Anterior cingulate cortex (tissue), 58 donors: Measurements from ENCODE around the gene YIPF1.
"Not testable (repeated sequence)": the region's sequence is repeated elsewhere in the genome, so short reads cannot be mapped to it uniquely, and the experiment has no call there.

Experiments
- DNase-seq, 58 donors: peaks; one replicate each; lab custom pipeline; 2025; lab: John Stamatoyannopoulos, UW

The YIPF1 gene

GRCh38 chr1:53850082-53850673 lies 39.4 kb downstream of the YIPF1 start:
- DNase-seq = no peak

GRCh38 chr1:53847980-53848379 lies 41.6 kb downstream of the YIPF1 start:
- no peak for DNase-seq

- no peak for DNase-seq
Observed at GRCh38 chr1:53842347-53842746, 47.2 kb downstream of the YIPF1 start.

GRCh38 chr1:53838654-53838974 lies 51.0 kb downstream of the YIPF1 start:
- DNase-seq = no peak

DNA sequence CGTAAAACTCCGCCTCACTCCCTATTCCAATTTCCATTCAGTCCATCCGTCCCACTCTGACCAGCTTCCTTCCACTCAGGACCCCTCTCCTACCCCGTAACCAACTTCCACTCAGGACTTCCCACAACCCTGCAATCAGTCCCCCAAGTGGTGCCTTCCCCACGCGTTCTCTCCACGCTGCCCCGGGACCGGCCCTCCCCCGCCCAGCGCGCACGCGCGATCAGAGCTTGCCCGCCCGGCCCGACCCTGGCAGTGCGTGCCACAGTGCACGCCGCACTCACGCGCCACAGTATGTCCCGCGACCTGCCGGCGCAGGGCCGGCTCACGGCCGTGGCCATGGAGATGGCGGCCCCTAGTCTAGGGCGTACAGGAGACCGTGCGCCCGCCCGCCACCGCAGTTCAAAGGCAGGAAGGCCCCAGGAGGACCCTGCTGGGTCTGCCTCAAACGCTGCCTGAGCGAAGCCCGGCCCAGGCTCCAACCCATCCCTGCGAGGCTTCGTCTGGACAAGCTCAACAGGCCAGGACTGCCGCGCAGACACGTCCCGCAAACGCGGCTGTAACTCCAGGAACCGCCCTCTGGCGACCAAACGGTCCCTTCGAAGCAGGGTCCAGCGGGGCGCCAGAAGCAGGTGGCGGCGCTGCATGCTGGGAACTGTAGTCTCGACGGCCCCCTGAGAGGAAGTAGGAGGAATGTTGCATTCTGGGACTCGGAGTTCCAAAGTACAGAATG lies 51.5 kb downstream of the YIPF1 start, which contains the start of gene NDC1:
Gene NDC1, minus strand, starts transcription at position 373 of the 730 bp plus-strand sequence. Its CDS starts 35 bp downstream, at position 338.
- DNase-seq = peak; percentile 85 to 99 (median 94)

DNA sequence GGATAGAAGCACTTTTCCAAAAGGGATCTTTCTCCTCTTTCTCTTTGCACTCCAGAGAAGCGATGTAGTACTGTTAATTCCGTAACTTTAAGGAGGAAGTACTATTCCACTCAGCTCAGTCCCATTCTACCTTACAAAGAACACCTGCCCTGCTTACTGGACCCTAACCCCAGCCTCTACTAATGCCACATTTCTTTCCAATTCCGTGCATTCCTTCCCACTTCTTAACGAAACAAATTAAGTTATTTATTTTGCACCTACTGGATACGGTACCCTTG lies 52.0 kb downstream of the YIPF1 start:
- no peak for DNase-seq

GRCh38 chr1:53835491-53835890 lies 54.1 kb downstream of the YIPF1 start:
- no peak for DNase-seq

- DNase-seq = no peak
Observed at GRCh38 chr1:53834776-53835175, 54.8 kb downstream of the YIPF1 start.

DNA sequence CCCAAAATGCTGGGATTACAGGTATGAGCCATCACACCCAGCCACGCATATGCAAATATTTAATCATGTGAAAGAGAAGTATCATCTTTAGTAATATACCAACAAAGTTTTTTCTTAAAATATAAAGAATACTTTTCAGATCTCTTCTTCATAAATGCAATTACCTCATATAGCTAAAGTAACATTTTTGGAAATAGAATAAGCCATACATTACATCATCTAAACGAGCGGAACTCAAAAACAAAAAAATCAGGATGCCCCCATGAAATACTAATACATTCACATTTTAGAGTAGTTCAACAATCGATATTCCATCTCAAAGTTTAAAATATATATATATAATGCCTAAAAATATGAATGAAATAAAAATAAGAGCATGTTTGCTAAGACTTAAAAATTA lies 56.2 kb downstream of the YIPF1 start:
- no peak for DNase-seq

GRCh38 chr1:53826367-53826766 lies 63.2 kb downstream of the YIPF1 start:
- DNase-seq = no peak

GRCh38 chr1:53825306-53825705 lies 64.3 kb downstream of the YIPF1 start:
- no peak for DNase-seq

GRCh38 chr1:53822931-53823330 lies 66.7 kb downstream of the YIPF1 start:
- no peak for DNase-seq

DNA sequence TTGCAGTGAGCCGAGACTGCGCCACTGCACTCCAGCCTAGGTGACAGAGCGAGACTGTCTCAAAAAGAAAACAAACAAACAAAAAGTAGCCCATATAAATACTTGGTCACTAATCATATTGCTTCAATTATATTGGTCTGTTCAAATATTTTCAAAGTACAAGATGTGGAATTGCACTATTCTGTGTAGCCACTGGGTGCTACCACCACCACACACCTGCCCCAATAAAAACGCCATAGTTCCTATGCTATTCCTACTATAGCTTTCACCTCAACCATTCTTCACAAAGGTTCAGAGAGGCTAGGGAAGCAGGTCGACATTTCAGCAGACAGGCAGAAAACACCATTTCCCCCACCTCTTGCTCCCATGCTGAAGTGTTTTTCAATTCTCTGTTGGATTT lies 68.2 kb downstream of the YIPF1 start:
- DNase-seq = no peak

- no peak for DNase-seq
Observed at GRCh38 chr1:53819387-53819786, 70.2 kb downstream of the YIPF1 start.

DNA sequence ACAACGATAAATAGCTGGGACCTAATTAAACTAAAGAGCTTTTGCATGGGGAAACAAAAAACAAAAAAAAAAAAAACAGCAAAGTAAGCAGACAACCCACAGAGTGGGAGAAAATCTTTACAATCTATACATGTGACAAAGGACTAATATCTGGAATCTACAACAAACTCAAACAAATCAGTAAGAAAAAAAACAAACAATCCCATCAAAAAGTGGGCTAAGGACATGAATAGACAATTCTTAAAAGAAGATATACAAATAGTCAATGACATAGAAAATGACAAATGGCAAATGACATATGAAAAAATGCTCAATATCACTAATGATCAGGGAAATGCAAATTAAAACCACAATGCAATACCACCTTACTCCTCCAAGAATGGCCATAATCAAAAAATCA lies 73.0 kb downstream of the YIPF1 start:
- DNase-seq = not testable (repeated sequence)

DNA sequence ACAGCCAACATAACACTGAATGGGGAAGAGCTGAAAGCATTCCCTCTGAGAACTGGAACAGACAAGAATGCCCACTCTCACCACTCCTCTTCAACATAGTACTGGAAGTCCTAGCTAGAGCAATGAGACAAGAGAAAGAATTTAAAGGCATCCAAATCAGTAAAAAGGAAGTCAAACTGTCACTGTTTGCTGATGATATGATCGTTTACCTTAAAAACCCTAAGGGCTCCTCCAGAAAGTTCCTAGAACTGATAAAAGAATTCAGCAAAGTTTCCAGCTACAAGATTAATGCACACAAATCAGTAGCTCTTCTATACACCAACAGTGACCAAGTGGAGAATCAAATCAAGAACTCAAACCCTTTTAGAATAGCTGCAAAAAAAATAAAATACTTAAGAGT lies 74.1 kb downstream of the YIPF1 start:
- not testable (repeated sequence) for DNase-seq

DNA sequence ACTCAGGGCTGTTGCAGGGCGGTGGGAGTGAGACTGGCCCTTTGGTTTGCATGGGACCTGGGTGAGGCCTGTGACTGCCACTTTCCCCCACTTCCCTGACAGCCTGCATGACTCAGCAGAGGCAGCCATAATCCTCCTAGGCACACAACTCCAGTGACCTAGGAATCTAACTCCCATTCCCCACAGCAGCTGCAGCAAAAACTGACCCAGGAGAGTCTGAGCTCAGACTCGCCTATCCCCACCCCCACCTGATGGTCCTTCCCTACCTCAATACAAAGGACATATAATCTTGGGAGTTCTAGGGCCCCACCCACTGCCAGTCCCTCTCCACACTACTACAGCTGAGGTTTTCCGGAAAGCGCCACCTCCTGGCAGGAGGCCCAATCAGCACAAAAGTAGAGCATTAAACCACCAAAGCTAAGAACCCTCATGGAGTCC lies 78.2 kb downstream of the YIPF1 start:
- DNase-seq = no peak

- DNase-seq = no peak
Observed at GRCh38 chr1:53810497-53810896, 79.1 kb downstream of the YIPF1 start.

DNA sequence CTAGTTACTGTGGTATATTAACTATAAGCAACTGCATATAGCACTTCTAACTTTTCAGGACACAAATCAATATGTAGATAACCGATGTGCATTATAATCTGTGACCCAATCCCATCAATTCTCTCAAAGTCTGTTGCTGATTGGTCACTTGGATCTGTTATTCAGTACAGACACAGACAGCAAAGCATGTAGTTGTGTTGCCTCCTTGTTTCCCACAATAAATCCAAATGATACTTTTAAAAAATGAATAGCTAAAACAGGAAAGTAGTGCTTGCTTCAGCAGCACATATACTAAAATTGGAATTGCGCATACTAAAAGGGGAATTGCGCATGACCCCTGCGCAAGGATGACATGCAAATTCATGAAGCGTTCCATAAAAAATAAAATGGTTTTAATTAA lies 79.6 kb downstream of the YIPF1 start:
- DNase-seq = no peak

DNA sequence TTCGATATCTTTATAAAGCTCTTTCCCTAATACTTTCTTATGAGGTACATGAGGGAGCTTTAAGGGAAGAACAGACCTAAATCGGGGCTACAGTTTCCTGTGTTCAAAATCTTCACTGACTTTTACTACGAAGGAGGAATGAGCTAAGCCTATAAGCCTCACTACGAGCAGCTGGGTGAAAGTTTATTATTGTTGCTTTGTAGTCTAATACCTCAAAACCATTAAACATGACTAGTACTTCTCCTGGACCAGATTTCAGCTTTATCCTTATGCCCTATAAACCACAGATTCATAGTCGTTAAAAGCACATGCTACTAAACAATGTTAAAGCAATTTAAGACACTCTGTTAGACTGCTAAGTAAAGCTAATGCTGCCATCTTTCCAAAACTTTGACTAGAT lies 81.7 kb downstream of the YIPF1 start:
- DNase-seq = no peak

DNA sequence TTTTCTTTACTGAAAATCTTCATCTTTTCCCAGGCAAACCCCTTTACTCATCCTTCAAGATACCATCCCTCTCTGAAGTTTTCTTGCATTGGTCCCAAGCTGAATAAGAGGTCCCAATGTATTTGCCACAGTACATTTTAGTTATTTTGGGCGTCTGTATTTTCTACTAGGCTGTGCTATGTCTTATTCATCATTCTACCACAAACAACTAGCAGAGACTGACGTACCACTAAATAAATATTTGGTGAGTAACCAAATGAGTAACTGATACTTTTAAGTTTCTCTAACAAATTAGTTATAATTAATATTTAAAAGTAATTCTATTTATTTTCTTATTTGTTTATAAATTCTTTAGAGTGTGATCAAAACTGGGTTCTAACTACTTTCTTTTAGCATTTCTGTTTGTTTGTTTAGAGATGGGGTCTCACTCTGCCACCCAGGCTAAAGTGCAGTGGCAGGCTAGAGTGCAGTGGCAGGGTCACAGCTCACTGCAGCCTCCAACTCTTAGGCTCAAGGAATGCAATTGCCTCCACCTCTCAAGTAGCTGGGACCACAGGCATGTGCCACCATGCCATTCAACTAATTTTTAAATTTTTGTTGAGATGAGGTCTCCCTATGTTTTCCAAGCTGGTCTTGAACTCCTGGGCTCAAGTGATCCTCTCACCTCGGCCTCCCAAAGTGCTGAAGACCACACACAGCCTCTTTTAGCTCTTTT lies 84.6 kb downstream of the YIPF1 start:
- no peak for DNase-seq

DNA sequence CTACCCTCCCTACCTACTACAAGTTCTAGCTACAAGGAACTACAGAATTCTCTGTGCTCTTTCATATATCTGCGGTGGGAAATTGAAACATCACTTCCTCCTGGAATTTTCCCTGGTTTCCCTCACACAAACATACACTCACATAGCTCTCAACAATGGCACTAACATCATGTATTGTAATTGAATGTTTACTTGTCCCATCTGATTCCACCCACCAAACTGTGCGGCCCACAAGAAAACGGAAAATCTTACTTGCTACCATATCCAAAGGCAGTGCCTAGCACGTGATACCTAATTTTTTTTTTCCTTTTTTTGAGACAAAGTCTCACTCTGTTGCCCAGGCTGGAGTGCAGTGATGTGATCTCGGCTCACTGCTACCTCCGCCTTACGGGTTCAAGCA lies 85.4 kb downstream of the YIPF1 start:
- no peak for DNase-seq
